NCI-H2227 treated with DMSO at 0.1 percent for 48 hours (cell line): ENCODE results near the gene PTGER2.

ENCODE experiments used
- DNase-seq: peaks from one replicate; lab custom pipeline; 2025; lab: John Stamatoyannopoulos, UW

Gene PTGER2

GRCh38 chr14:52377940-52378339 lies 63.8 kb downstream of the PTGER2 start:
- DNase-seq, result no peak
